ENCODE measurements around the gene SPDYE5.

The SPDYE5 gene

DNA sequence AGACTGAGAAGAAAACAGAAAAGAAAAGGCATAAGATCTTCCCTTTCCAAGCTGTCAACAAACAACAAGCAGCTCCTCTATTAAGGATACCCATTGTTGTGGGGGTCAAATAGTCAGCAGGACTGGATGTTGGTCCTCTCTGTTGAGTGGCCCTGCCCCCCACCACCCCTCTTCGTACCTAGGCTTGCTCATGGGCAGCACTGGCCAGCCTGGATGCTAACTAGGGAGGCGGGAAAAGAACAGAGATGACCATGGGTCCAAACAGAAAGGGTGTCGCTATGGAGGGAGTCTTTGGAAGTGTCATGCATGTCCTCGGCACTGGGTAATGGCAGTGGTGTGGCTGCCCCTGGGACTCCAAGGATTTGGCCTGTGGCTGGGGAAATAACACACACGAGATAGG lies 45.6 kb downstream of the SPDYE5 start:
- DNase-seq (ENCODE audit: low spot score) = no peak

DNA sequence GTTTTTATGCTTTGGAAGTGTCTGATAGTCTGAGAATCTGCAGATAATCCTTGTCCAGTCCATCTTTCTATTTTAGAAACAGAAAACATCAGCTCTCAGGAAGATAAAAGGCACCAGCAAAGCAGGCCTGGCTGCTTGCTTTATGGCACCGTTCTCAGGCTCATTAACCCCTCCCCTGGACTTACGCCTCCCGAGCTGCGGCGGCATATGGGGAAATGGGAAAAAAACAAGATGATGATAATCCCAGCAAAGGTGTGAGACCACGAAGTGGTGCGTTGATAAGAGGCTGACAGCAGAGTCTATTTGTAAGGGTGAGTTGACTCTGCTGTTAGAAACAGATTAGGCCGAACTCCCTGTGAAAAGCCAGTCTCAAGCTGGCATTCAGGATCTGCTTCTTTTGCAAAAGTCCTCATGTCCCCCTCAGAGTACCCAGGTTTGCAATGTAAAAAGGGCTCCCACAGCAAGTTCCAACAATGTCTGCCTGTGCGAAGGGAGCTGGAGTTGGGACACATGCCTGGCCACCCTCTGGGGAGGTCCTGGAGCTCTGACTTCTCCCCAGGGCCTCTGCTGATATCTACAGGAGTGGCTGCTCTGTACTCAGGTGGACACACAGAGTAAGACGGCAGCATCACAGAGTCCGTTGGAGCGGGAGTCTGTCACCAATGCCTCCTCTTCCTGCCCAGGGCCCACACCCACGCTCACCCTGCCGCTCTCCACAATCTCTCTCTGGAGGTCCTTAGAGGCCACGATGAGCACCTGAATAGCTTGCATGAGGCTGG lies 54.3 kb downstream of the SPDYE5 start:
- no peak for DNase-seq (ENCODE audit: low spot score)

Data from SW480 (cell line).